Left ventricle myocardium inferior (tissue), 1 donor: ENCODE results near the gene SAMD4A. TPM values are rescaled to one million over a fixed set of nuclear protein-coding genes. Genes with fewer than 3 reads are reported as not detected.

Experiments used
- DNase-seq: peaks from one replicate; pipeline ENCODE4 v3.0.0-alpha.2; 2020
- H3K27ac ChIP-seq: fragments of 200-600 bp; replicated peaks from 2 replicates; pipeline ENCODE4 v1.8.0; 2021
- H3K27me3 ChIP-seq: fragments of 200-600 bp; 2 replicates; pipeline ENCODE4 v1.8.0; 2021; ENCODE audit warnings: low read depth
- H3K36me3 ChIP-seq: fragments of 200-600 bp; 2 replicates; pipeline ENCODE4 v1.8.0; 2021
- H3K4me1 ChIP-seq: fragments of 200-600 bp; 2 replicates; pipeline ENCODE4 v1.8.0; 2021
- H3K4me3 ChIP-seq: fragments of 200-600 bp; 2 replicates; pipeline ENCODE4 v1.8.0; 2021; ENCODE audit warnings: mild to moderate bottlenecking, moderate library complexity
- H3K9me3 ChIP-seq: fragments of 200-600 bp; replicated peaks from 2 replicates; pipeline ENCODE4 v1.8.0; 2021
- CTCF ChIP-seq: fragments of 200-600 bp; IDR thresholded peaks from 2 replicates; pipeline ENCODE4 v1.8.0; 2021; ENCODE audit warnings: antibody characterized with exemption, mild to moderate bottlenecking, borderline replicate concordance
- intact Hi-C: fragments of 100-400 bp; cut with micrococcal nuclease; formaldehyde crosslinking; loops from one replicate; pipeline ENCODE4 v1.11.0; 2022
- total RNA-seq: library from RNA; stranded (reverse); fragmentation: NEBNext Ultra II Directional; extraction: Animal tissue kit (Norgen Biotek cat#: 25700); gene quantifications from one replicate; pipeline ENCODE4 v1.2.1, GENCODE V29; 2021
- donor health status: DM: no; HTN: yes; CAD: no; lungs with severe emphysema.

Gene SAMD4A
- total RNA-seq, 1 donor from 2014 or later: 173 TPM

- no peak for TF ChIP-seq CTCF
- DNase-seq: no peak
- intact Hi-C loops: no loop called here
- Histone ChIP-seq H3K4me3 (no peak overlapping the region), H3K27me3 (no peaks in the 10 kb centered on the region), H3K36me3 (peaks cover 51% of the 10 kb centered on the region), H3K27ac (no peak overlapping the region), H3K4me1 (peaks cover 58% of the 10 kb centered on the region), H3K9me3 (no peaks in the 10 kb centered on the region)
These were observed 195.4 kb downstream of the SAMD4A start for GRCh38 chr14:54762296-54762695.

GRCh38 chr14:54763761-54764160 lies 196.8 kb downstream of the SAMD4A start:
- intact Hi-C loops: no loop called here
- peaks cover 51% of the 10 kb centered on the region for H3K36me3 ChIP-seq
- H3K4me3 ChIP-seq: no peak overlapping the region
- H3K4me1 ChIP-seq: peaks cover 60% of the 10 kb centered on the region
- peak overlapping the region; percentile 0 for H3K27ac ChIP-seq
- H3K9me3 ChIP-seq: no peaks in the 10 kb centered on the region
- no peaks in the 10 kb centered on the region for H3K27me3 ChIP-seq
- DNase-seq: no peak
- no peak for TF ChIP-seq CTCF

- no peak for TF ChIP-seq CTCF
- no peak overlapping the region for H3K4me3 ChIP-seq
- no peaks in the 10 kb centered on the region for H3K9me3 ChIP-seq
- DNase-seq: no peak
- H3K36me3 ChIP-seq: peaks cover 34% of the 10 kb centered on the region
- intact Hi-C loops: no loop called here
- H3K27ac ChIP-seq: peak overlapping the region; percentile 91
- H3K4me1 ChIP-seq: peaks cover 68% of the 10 kb centered on the region
- H3K27me3 ChIP-seq: no peaks in the 10 kb centered on the region
These were observed 199.6 kb downstream of the SAMD4A start for GRCh38 chr14:54766276-54767138.

GRCh38 chr14:54767139-54767431 lies 200.2 kb downstream of the SAMD4A start:
- H3K4me1 ChIP-seq: peaks cover 68% of the 10 kb centered on the region
- no peak for TF ChIP-seq CTCF
- peak overlapping the region; percentile 91 for H3K27ac ChIP-seq
- H3K27me3 ChIP-seq: no peaks in the 10 kb centered on the region
- no peak overlapping the region for H3K4me3 ChIP-seq
- intact Hi-C loops: no loop called here
- no peaks in the 10 kb centered on the region for H3K9me3 ChIP-seq
- H3K36me3 ChIP-seq: peaks cover 30% of the 10 kb centered on the region
- DNase-seq: no peak

- Histone ChIP-seq H3K4me1 (peaks cover 68% of the 10 kb centered on the region), H3K27ac (peak overlapping the region; percentile 91), H3K27me3 (no peaks in the 10 kb centered on the region), H3K4me3 (no peak overlapping the region), H3K36me3 (peaks cover 30% of the 10 kb centered on the region), H3K9me3 (no peaks in the 10 kb centered on the region)
- DNase-seq: no peak
- intact Hi-C loops: no loop called here
- no peak for TF ChIP-seq CTCF
These were observed 200.5 kb downstream of the SAMD4A start for GRCh38 chr14:54767450-54767849.
